Fibroblast of lung (primary cell): ENCODE measurements around the gene DMBT1.

Experiments
- CTCF ChIP-seq, 2 donors: IDR thresholded peaks in 1 of 2; conservative IDR thresholded peaks in 1 of 2; 1 replicate in 1 of 2; 2 replicates in 1 of 2; pipeline ENCODE4 v1.5.1; 2011 to 2012; ENCODE audit warnings: low read length in 2 of 2, control low read depth in 1 of 2, inconsistent platforms in 1 of 2, low read depth in 1 of 2, mild to moderate bottlenecking in 1 of 2
- EZH2 ChIP-seq: IDR thresholded peaks from 2 replicates; pipeline ENCODE4 v1.5.1; 2012; ENCODE audit warnings: low read length, control low read depth, mild to moderate bottlenecking; ENCODE audit errors: missing control alignments

GRCh38 chr10:122642726-122643605 lies 82.4 kb downstream of the DMBT1 start:
- TF ChIP-seq EZH2 (no peak), CTCF (conservative IDR thresholded peaks at IDR 0.05 in 1 of 2, IDR thresholded peaks at IDR 0.05 in 1 of 2; ENCODE audit: low read depth in 1 of 2, low read length in 2 of 2) (no peak)
